ENCODE results near the gene BET1L. TPM values are rescaled to one million over a fixed set of nuclear protein-coding genes. Genes with fewer than 3 reads are reported as not detected.
"Not testable (repeated sequence)": the region's sequence is repeated elsewhere in the genome, so short reads cannot be mapped to it uniquely, and the experiment has no call there.

The BET1L gene
- polyA plus RNA-seq, 1 experiment, result 111 TPM

DNA sequence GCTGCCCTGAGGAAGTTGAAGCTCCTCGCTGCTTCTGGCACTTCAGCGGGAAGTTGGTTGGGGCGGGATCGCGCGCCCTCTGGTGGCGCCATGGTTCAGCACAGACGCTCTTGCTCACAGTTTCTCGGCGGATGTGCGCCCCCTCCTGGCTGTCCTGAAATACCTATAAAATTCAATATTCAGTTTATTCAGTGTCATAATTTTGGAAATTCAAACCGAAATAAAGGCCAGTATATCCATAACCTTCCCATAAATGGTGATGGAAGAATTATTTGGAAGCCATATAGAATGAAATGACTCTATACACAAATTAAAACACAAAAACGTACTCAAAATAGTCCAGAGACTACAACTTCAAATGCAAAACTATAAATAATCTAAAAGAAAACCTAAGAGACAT lies 27.0 kb downstream of the BET1L start:
- POLR2A ChIA-PET; CTCF ChIA-PET; H3K36me3 ChIP-seq (ENCODE audit: control insufficient read depth, insufficient read depth, low read length); H3K27me3 ChIP-seq (ENCODE audit: control insufficient read depth, insufficient read depth, low read length); DNase-seq (ENCODE audit: low read depth); H3K4me3 ChIP-seq (ENCODE audit: low read depth, low read length): not testable (repeated sequence)
- TF ChIP-seq, protein P1, sequence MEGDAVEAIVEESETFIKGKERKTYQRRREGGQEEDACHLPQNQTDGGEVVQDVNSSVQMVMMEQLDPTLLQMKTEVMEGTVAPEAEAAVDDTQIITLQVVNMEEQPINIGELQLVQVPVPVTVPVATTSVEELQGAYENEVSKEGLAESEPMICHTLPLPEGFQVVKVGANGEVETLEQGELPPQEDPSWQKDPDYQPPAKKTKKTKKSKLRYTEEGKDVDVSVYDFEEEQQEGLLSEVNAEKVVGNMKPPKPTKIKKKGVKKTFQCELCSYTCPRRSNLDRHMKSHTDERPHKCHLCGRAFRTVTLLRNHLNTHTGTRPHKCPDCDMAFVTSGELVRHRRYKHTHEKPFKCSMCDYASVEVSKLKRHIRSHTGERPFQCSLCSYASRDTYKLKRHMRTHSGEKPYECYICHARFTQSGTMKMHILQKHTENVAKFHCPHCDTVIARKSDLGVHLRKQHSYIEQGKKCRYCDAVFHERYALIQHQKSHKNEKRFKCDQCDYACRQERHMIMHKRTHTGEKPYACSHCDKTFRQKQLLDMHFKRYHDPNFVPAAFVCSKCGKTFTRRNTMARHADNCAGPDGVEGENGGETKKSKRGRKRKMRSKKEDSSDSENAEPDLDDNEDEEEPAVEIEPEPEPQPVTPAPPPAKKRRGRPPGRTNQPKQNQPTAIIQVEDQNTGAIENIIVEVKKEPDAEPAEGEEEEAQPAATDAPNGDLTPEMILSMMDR (IDR thresholded peaks at IDR 0.05; ENCODE audit: insufficient read depth, low read depth, low read length), result peak; percentile 18; the same call in 1 of the 2 replicates

Small RNA genes lying within 50 kb of the gene (small RNA-seq; reads per million reads assigned to genes)
- not detected for gene RNU6-447P (ENCODE audit: insufficient read length, low read depth, low replicate concordance)

Other genes with a start within 250 kb of the BET1L start
- not detected in 2 replicates for gene SCGB1C1, start 14.3 kb downstream of the BET1L start, polyA plus RNA-seq (2011; rRNA removed)
- gene RIC8A, start 309 bp upstream of the BET1L start, polyA plus RNA-seq (2011; rRNA removed), result 169 and 242 TPM in 2 replicates
- 18.8 and 22.2 TPM in 2 replicates for gene SIRT3, start 28.9 kb upstream of the BET1L start, polyA plus RNA-seq (2011; rRNA removed)
- 158 and 187 TPM in 2 replicates for gene PSMD13, start 29.6 kb upstream of the BET1L start, polyA plus RNA-seq (2011; rRNA removed)
- gene NLRP6, start 71.0 kb upstream of the BET1L start, polyA plus RNA-seq (2011; rRNA removed), result not detected in 2 replicates
- 7.4 and 13.2 TPM in 2 replicates for gene PGGHG, start 81.7 kb upstream of the BET1L start, polyA plus RNA-seq (2011; rRNA removed)
- not detected in 2 replicates for gene IFITM5, start 92.1 kb upstream of the BET1L start, polyA plus RNA-seq (2011; rRNA removed)
- 456 and 813 TPM in 2 replicates for gene IFITM2, start 100.4 kb upstream of the BET1L start, polyA plus RNA-seq (2011; rRNA removed)
- gene IFITM1, start 106.6 kb upstream of the BET1L start, polyA plus RNA-seq (2011; rRNA removed), result 566 and 660 TPM in 2 replicates
- 989 and 1,538 TPM in 2 replicates for gene IFITM3, start 113.5 kb upstream of the BET1L start, polyA plus RNA-seq (2011; rRNA removed)
- gene B4GALNT4, start 162.1 kb upstream of the BET1L start, polyA plus RNA-seq (2011; rRNA removed), result 3.0 and 5.4 TPM in 2 replicates
- 0.42 and 0.86 TPM in 2 replicates for gene PKP3, start 186.8 kb upstream of the BET1L start, polyA plus RNA-seq (2011; rRNA removed)
- 21.1 and 29.2 TPM in 2 replicates for gene SIGIRR, start 207.6 kb upstream of the BET1L start, polyA plus RNA-seq (2011; rRNA removed)
- gene ANO9, start 234.6 kb upstream of the BET1L start, polyA plus RNA-seq (2011; rRNA removed), result not detected in 2 replicates
- 18.1 and 25.8 TPM in 2 replicates for gene PTDSS2, start 242.9 kb upstream of the BET1L start, polyA plus RNA-seq (2011; rRNA removed)